Measurements from ENCODE around the gene FKBP2. TPM values are rescaled to one million over a fixed set of nuclear protein-coding genes. Genes with fewer than 3 reads are reported as not detected.
A peak's percentile ranks its signal among the peaks of the same experiment; 100 is the strongest.

Gene FKBP2
- total RNA-seq, 1 donor, result 8.1 TPM

- Histone ChIP-seq H3K4me3 (ENCODE audit: low read length) (no peak overlapping the region), H3K27me3 (ENCODE audit: insufficient read depth, low read length) (no peaks in the 10 kb centered on the region), H3K9me3 (ENCODE audit: low read depth, low read length) (no peaks in the 10 kb centered on the region), H3K4me1 (ENCODE audit: insufficient read depth, low read length) (peaks cover 43% of the 10 kb centered on the region)
These were observed 31.4 kb upstream of the FKBP2 start for GRCh38 chr11:64209563-64209843.

GRCh38 chr11:64210301-64211020 lies 30.4 kb upstream of the FKBP2 start:
- no peaks in the 10 kb centered on the region for H3K9me3 ChIP-seq (ENCODE audit: low read depth, low read length)
- peaks cover 34% of the 10 kb centered on the region for H3K4me1 ChIP-seq (ENCODE audit: insufficient read depth, low read length)
- no peak overlapping the region for H3K4me3 ChIP-seq (ENCODE audit: low read length)
- no peaks in the 10 kb centered on the region for H3K27me3 ChIP-seq (ENCODE audit: insufficient read depth, low read length)

GRCh38 chr11:64211181-64211872 lies 29.6 kb upstream of the FKBP2 start:
- Histone ChIP-seq H3K4me3 (ENCODE audit: low read length) (no peak overlapping the region), H3K27me3 (ENCODE audit: insufficient read depth, low read length) (no peaks in the 10 kb centered on the region), H3K9me3 (ENCODE audit: low read depth, low read length) (no peaks in the 10 kb centered on the region), H3K4me1 (ENCODE audit: insufficient read depth, low read length) (peaks cover 25% of the 10 kb centered on the region)

GRCh38 chr11:64216879-64217278 lies 24.0 kb upstream of the FKBP2 start:
- H3K4me1 ChIP-seq (ENCODE audit: insufficient read depth, low read length), result no peaks in the 10 kb centered on the region
- no peak overlapping the region for H3K4me3 ChIP-seq (ENCODE audit: low read length)
- H3K27me3 ChIP-seq (ENCODE audit: insufficient read depth, low read length), result no peaks in the 10 kb centered on the region
- no peaks in the 10 kb centered on the region for H3K9me3 ChIP-seq (ENCODE audit: low read depth, low read length)

GRCh38 chr11:64218628-64219353 lies 22.1 kb upstream of the FKBP2 start:
- no peak overlapping the region for H3K4me3 ChIP-seq (ENCODE audit: low read length)
- H3K27me3 ChIP-seq (ENCODE audit: insufficient read depth, low read length), result no peaks in the 10 kb centered on the region
- no peaks in the 10 kb centered on the region for H3K4me1 ChIP-seq (ENCODE audit: insufficient read depth, low read length)
- no peaks in the 10 kb centered on the region for H3K9me3 ChIP-seq (ENCODE audit: low read depth, low read length)

GRCh38 chr11:64219354-64219684 lies 21.6 kb upstream of the FKBP2 start:
- no peaks in the 10 kb centered on the region for H3K27me3 ChIP-seq (ENCODE audit: insufficient read depth, low read length)
- H3K9me3 ChIP-seq (ENCODE audit: low read depth, low read length), result no peaks in the 10 kb centered on the region
- no peak overlapping the region for H3K4me3 ChIP-seq (ENCODE audit: low read length)
- H3K4me1 ChIP-seq (ENCODE audit: insufficient read depth, low read length), result no peaks in the 10 kb centered on the region

GRCh38 chr11:64219755-64220154 lies 21.1 kb upstream of the FKBP2 start:
- Histone ChIP-seq H3K27me3 (ENCODE audit: insufficient read depth, low read length) (no peaks in the 10 kb centered on the region), H3K4me3 (ENCODE audit: low read length) (no peak overlapping the region), H3K4me1 (ENCODE audit: insufficient read depth, low read length) (peaks cover 4% of the 10 kb centered on the region), H3K9me3 (ENCODE audit: low read depth, low read length) (no peaks in the 10 kb centered on the region)

GRCh38 chr11:64220271-64220670 lies 20.6 kb upstream of the FKBP2 start:
- Histone ChIP-seq H3K4me3 (ENCODE audit: low read length) (no peak overlapping the region), H3K27me3 (ENCODE audit: insufficient read depth, low read length) (no peaks in the 10 kb centered on the region), H3K9me3 (ENCODE audit: low read depth, low read length) (no peaks in the 10 kb centered on the region), H3K4me1 (ENCODE audit: insufficient read depth, low read length) (peaks cover 9% of the 10 kb centered on the region)

- no peaks in the 10 kb centered on the region for H3K9me3 ChIP-seq (ENCODE audit: low read depth, low read length)
- no peaks in the 10 kb centered on the region for H3K27me3 ChIP-seq (ENCODE audit: insufficient read depth, low read length)
- peaks cover 15% of the 10 kb centered on the region for H3K4me1 ChIP-seq (ENCODE audit: insufficient read depth, low read length)
- no peak overlapping the region for H3K4me3 ChIP-seq (ENCODE audit: low read length)
These were observed 20.1 kb upstream of the FKBP2 start for GRCh38 chr11:64220798-64221197.

GRCh38 chr11:64222651-64223000 lies 18.3 kb upstream of the FKBP2 start:
- H3K4me3 ChIP-seq (ENCODE audit: low read length), result no peak overlapping the region
- H3K4me1 ChIP-seq (ENCODE audit: insufficient read depth, low read length), result peaks cover 29% of the 10 kb centered on the region
- no peaks in the 10 kb centered on the region for H3K9me3 ChIP-seq (ENCODE audit: low read depth, low read length)
- no peaks in the 10 kb centered on the region for H3K27me3 ChIP-seq (ENCODE audit: insufficient read depth, low read length)

GRCh38 chr11:64223001-64223651 lies 17.8 kb upstream of the FKBP2 start:
- Histone ChIP-seq H3K9me3 (ENCODE audit: low read depth, low read length) (no peaks in the 10 kb centered on the region), H3K27me3 (ENCODE audit: insufficient read depth, low read length) (no peaks in the 10 kb centered on the region), H3K4me3 (ENCODE audit: low read length) (no peak overlapping the region), H3K4me1 (ENCODE audit: insufficient read depth, low read length) (peaks cover 34% of the 10 kb centered on the region)

- H3K27me3 ChIP-seq (ENCODE audit: insufficient read depth, low read length), result no peaks in the 10 kb centered on the region
- H3K4me3 ChIP-seq (ENCODE audit: low read length), result no peak overlapping the region
- peaks cover 40% of the 10 kb centered on the region for H3K4me1 ChIP-seq (ENCODE audit: insufficient read depth, low read length)
- H3K9me3 ChIP-seq (ENCODE audit: low read depth, low read length), result no peaks in the 10 kb centered on the region
These were observed 16.6 kb upstream of the FKBP2 start for GRCh38 chr11:64224151-64224890.

- Histone ChIP-seq H3K27me3 (ENCODE audit: insufficient read depth, low read length) (no peaks in the 10 kb centered on the region), H3K9me3 (ENCODE audit: low read depth, low read length) (no peaks in the 10 kb centered on the region), H3K4me1 (ENCODE audit: insufficient read depth, low read length) (peaks cover 47% of the 10 kb centered on the region), H3K4me3 (ENCODE audit: low read length) (peak overlapping the region; percentile 79)
These were observed 15.8 kb upstream of the FKBP2 start for GRCh38 chr11:64224891-64225607.

All from mononuclear cell (primary cell).